ENCODE data around the gene CGB1. TPM values are rescaled to one million over a fixed set of nuclear protein-coding genes. Genes with fewer than 3 reads are reported as not detected.
"Not testable (repeated sequence)": the region's sequence is repeated elsewhere in the genome, so short reads cannot be mapped to it uniquely, and the experiment has no call there.

CGB1 gene
- total and polyA plus RNA-seq, 10 of the 15 experiments (the other 5 are each of a cell fraction or from before 2014, with no cell fraction given), result not detected

GRCh38 chr19:49057636-49058234, 21.0 kb upstream of the CGB1 start, which contains the start of gene CGB7:
Gene CGB7, minus strand, starts transcription at chr19:49057749. Its CDS starts 2,374 bp downstream, at chr19:49055375.
- 38% methylated on average over 38 of the region's 38 CpGs for WGBS (ENCODE audit: insufficient coverage, insufficient replicate concordance, low lambda C conversion rate, missing lambda C conversion rate)
- Histone ChIP-seq H3K27me3 (replicated peaks in 1 of 2; ENCODE audit: control insufficient read depth in 2 of 2, insufficient read depth in 2 of 2, low read length in 1 of 2) (peaks cover 3 to 16% of the 10 kb centered on the region in 2 experiments; a peak in 3 of 4 replicates), H3K9ac (ENCODE audit: control insufficient read depth, insufficient read depth, low read length) (no peak within 1 kb of the TSS), H3K4me3 (no peak within 1 kb of the TSS), H3K27ac (ENCODE audit: control insufficient read depth, insufficient read depth) (no peak within 1 kb of the TSS), H4K20me1 (ENCODE audit: control insufficient read depth, insufficient read depth) (no peaks in the 10 kb centered on the region), H2AFZ (ENCODE audit: control insufficient read depth, low read depth, low read length) (no peak within 1 kb of the TSS), H3K36me3 (ENCODE audit: control insufficient read depth in 2 of 2, insufficient read depth in 2 of 2, low read length in 1 of 2) (no peaks in the 10 kb centered on the region), H3K9me3 (replicated peaks; ENCODE audit: control insufficient read depth, insufficient read depth, low read length) (no peaks in the 10 kb centered on the region), H3K4me1 (ENCODE audit: control insufficient read depth, insufficient read depth, low read length) (no peaks in the 10 kb centered on the region), H3K4me2 (ENCODE audit: control insufficient read depth, insufficient read depth) (peak within 1 kb of the TSS; percentile 95; the same call in 1 of the 2 replicates), H3K79me2 (ENCODE audit: control insufficient read depth, insufficient read depth, low read length) (no peaks in the 10 kb centered on the region)
- ChIA-PET POLR2A (no interaction called here), CTCF (interaction anchor here (1.2 kb wide), 1 partner anchor 49 kb away, joined by 3 read pairs; no protein-coding TSS in a partner anchor), SMC1A (ENCODE audit: uncharacterized antibody, unreplicated experiment) (no interaction called here), RAD21 (ENCODE audit: unreplicated experiment) (no interaction called here)
- intact Hi-C loops (cut with micrococcal nuclease; ENCODE audit: unreplicated experiment), result no loop called here
- no peak for ATAC-seq
- no peak for DNase-seq (ENCODE audit: low read depth, low spot score)
- BruUV-seq (replicated peaks), result no TSS peak
- no peak for FAIRE-seq
- TF ChIP-seq NFYA (IDR thresholded peaks at IDR 0.05; ENCODE audit: borderline replicate concordance, low read depth, low read length), result no peak
- no peak for TF ChIP-seq EZH2 (IDR thresholded peaks at IDR 0.05; ENCODE audit: borderline replicate concordance, control insufficient read depth, low read depth, low read length)
- in situ Hi-C loops (cut with MboI), result no loop called here

GRCh38 chr19:49056902-49057596, 20.4 kb upstream of the CGB1 start:
- peak overlapping the region; percentile 95; the same call in 1 of the 2 replicates for H3K4me2 ChIP-seq (ENCODE audit: control insufficient read depth, insufficient read depth)
- H2AFZ ChIP-seq (ENCODE audit: control insufficient read depth, low read depth, low read length); H3K9me3 ChIP-seq (replicated peaks; ENCODE audit: control insufficient read depth, insufficient read depth, low read length); H3K4me1 ChIP-seq (ENCODE audit: control insufficient read depth, insufficient read depth, low read length); SMC1A ChIA-PET (ENCODE audit: uncharacterized antibody, unreplicated experiment); POLR2A ChIA-PET; ATAC-seq; in situ Hi-C loops (cut with MboI); DNase-seq (ENCODE audit: low read depth, low spot score); H3K79me2 ChIP-seq (ENCODE audit: control insufficient read depth, insufficient read depth, low read length); FAIRE-seq; RAD21 ChIA-PET (ENCODE audit: unreplicated experiment); H3K9ac ChIP-seq (ENCODE audit: control insufficient read depth, insufficient read depth, low read length); BruUV-seq (replicated peaks); H3K27ac ChIP-seq (ENCODE audit: control insufficient read depth, insufficient read depth); intact Hi-C loops (cut with micrococcal nuclease; ENCODE audit: unreplicated experiment); H3K36me3 ChIP-seq (ENCODE audit: control insufficient read depth in 2 of 2, insufficient read depth in 2 of 2, low read length in 1 of 2); H3K4me3 ChIP-seq; H4K20me1 ChIP-seq (ENCODE audit: control insufficient read depth, insufficient read depth): not testable (repeated sequence)
- H3K27me3 ChIP-seq (replicated peaks in 1 of 2; ENCODE audit: control insufficient read depth in 2 of 2, insufficient read depth in 2 of 2, low read length in 1 of 2), result peaks cover 3 to 16% of the 10 kb centered on the region in 2 experiments; a peak in 3 of 4 replicates
- CTCF ChIA-PET, result interaction anchor here (1.0 to 1.2 kb wide), 2 partner anchors 49 to 137 kb away, joined by 3 read pairs; no protein-coding TSS in a partner anchor
- 16% methylated on average over 29 of the region's 34 CpGs for WGBS (ENCODE audit: insufficient coverage, insufficient replicate concordance, low lambda C conversion rate, missing lambda C conversion rate)
